Osteoblast (primary cell): ENCODE data around the gene MYBPC3. TPM values are rescaled to one million over a fixed set of nuclear protein-coding genes. Genes with fewer than 3 reads are reported as not detected.
A peak's percentile ranks its signal among the peaks of the same experiment; 100 is the strongest.

ENCODE experiments used
- DNase-seq: peaks from one replicate; pipeline ENCODE4 v3.0.0; 2011; ENCODE audit warnings: low spot score, mixed read lengths; ENCODE audit not compliant: insufficient read length; ENCODE audit errors: missing footprints
- H2AFZ ChIP-seq: 2 replicates; pipeline ENCODE4 v1.6.0; 2011; ENCODE audit warnings: mild to moderate bottlenecking, low read length
- H3K27ac ChIP-seq: 2 replicates; pipeline ENCODE4 v1.5.1; 2011; ENCODE audit warnings: mild to moderate bottlenecking, low read depth, low read length, moderate library complexity
- H3K27me3 ChIP-seq: 2 replicates; pipeline ENCODE4 v1.6.0; 2012; ENCODE audit warnings: mild to moderate bottlenecking, control low read depth, inconsistent platforms, low read length, moderate library complexity; ENCODE audit not compliant: insufficient read depth
- H3K36me3 ChIP-seq: 2 replicates; pipeline ENCODE4 v1.5.1; 2011; ENCODE audit warnings: mild to moderate bottlenecking, low read length, control low read depth, moderate library complexity; ENCODE audit not compliant: insufficient read depth
- H3K4me1 ChIP-seq: 2 replicates; pipeline ENCODE4 v1.5.1; 2011; ENCODE audit warnings: mild to moderate bottlenecking, low read length, control low read depth, moderate library complexity; ENCODE audit not compliant: insufficient read depth
- H3K4me2 ChIP-seq: 2 replicates; pipeline ENCODE4 v1.6.0; 2011; ENCODE audit warnings: mild to moderate bottlenecking, low read length; ENCODE audit not compliant: insufficient read depth
- H3K4me3 ChIP-seq: fragments of 200-600 bp; sonication (generic); 3 replicates; pipeline ENCODE4 v1.5.1; 2012; ENCODE audit warnings: mild to moderate bottlenecking, low read length, inconsistent platforms; ENCODE audit not compliant: insufficient read depth
- H3K79me2 ChIP-seq: 2 replicates; pipeline ENCODE4 v1.6.0; 2012; ENCODE audit warnings: mild to moderate bottlenecking, low read length, control low read depth, inconsistent platforms; ENCODE audit not compliant: insufficient read depth
- H3K9me3 ChIP-seq: 2 replicates; pipeline ENCODE4 v1.5.1; 2011; ENCODE audit warnings: low read depth, low read length, control low read depth
- H4K20me1 ChIP-seq: 2 replicates; pipeline ENCODE4 v1.6.0; 2012; ENCODE audit warnings: mild to moderate bottlenecking, low read length, control low read depth; ENCODE audit not compliant: insufficient read depth
- total RNA-seq: library from RNA; depleted of rRNA; stranded (reverse); fragments of >200 nt; gene quantifications from 2 replicates; pipeline ENCODE4 v1.2.3, GENCODE V29; 2012
- TF ChIP-seq, protein P1 (sequence below): IDR thresholded peaks from 2 replicates; pipeline ENCODE4 v1.5.1; 2011; ENCODE audit warnings: mild to moderate bottlenecking, low read depth, low read length, moderate library complexity; ENCODE audit errors: extremely low read depth

MYBPC3 gene
- total RNA-seq, 1 donor = not detected

DNA sequence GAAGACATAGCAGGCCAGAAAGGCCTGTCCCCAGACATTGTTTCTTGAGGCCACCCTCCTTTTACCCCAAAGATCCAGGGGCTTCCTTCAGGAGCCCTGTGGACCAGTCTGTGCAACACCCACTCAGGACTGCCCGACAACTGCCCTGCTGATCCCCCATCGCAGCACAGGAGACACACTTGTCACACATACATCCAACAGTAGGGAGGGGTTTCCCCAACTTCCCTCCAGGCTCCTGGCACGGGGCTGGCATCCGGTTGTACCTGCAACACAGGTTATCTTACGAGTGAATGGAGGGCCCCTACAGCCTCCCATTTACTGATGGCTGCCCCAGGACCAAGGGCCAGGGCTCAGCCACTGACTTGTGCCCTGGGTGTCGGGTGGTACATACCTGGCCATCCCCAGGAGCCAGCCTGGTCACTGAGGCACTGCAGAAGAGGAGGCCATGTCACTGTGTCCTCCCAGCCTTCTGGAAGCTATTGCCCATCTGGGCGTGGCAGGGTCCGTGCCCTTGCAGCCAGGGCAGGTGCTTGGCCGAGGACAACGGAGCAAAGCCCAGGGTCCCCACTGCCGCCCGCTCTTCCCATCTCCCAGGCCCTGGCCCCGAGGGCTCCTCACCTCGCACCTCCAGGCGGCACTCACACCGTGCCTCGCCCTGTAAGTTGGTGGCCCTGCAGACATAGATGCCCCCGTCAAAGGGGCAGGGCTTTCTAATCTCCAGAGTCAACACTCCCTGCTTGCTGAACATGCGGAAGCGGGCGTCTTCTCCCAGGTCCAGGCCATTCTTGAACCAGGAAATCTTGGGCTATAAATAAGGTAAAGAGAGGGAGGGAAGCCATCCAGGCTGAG lies 20.8 kb downstream of the MYBPC3 start:
- Histone ChIP-seq H3K4me1 (no peaks in the 10 kb centered on the region), H2AFZ (no peak overlapping the region), H3K4me3 (no peak overlapping the region), H3K9me3 (no peaks in the 10 kb centered on the region), H3K4me2 (no peak overlapping the region), H3K27me3 (no peaks in the 10 kb centered on the region), H4K20me1 (no peaks in the 10 kb centered on the region), H3K79me2 (no peaks in the 10 kb centered on the region), H3K27ac (no peak overlapping the region), H3K36me3 (peaks cover 15% of the 10 kb centered on the region)
- DNase-seq = peak; percentile 66
- TF ChIP-seq, protein P1, sequence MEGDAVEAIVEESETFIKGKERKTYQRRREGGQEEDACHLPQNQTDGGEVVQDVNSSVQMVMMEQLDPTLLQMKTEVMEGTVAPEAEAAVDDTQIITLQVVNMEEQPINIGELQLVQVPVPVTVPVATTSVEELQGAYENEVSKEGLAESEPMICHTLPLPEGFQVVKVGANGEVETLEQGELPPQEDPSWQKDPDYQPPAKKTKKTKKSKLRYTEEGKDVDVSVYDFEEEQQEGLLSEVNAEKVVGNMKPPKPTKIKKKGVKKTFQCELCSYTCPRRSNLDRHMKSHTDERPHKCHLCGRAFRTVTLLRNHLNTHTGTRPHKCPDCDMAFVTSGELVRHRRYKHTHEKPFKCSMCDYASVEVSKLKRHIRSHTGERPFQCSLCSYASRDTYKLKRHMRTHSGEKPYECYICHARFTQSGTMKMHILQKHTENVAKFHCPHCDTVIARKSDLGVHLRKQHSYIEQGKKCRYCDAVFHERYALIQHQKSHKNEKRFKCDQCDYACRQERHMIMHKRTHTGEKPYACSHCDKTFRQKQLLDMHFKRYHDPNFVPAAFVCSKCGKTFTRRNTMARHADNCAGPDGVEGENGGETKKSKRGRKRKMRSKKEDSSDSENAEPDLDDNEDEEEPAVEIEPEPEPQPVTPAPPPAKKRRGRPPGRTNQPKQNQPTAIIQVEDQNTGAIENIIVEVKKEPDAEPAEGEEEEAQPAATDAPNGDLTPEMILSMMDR = no peak

DNA sequence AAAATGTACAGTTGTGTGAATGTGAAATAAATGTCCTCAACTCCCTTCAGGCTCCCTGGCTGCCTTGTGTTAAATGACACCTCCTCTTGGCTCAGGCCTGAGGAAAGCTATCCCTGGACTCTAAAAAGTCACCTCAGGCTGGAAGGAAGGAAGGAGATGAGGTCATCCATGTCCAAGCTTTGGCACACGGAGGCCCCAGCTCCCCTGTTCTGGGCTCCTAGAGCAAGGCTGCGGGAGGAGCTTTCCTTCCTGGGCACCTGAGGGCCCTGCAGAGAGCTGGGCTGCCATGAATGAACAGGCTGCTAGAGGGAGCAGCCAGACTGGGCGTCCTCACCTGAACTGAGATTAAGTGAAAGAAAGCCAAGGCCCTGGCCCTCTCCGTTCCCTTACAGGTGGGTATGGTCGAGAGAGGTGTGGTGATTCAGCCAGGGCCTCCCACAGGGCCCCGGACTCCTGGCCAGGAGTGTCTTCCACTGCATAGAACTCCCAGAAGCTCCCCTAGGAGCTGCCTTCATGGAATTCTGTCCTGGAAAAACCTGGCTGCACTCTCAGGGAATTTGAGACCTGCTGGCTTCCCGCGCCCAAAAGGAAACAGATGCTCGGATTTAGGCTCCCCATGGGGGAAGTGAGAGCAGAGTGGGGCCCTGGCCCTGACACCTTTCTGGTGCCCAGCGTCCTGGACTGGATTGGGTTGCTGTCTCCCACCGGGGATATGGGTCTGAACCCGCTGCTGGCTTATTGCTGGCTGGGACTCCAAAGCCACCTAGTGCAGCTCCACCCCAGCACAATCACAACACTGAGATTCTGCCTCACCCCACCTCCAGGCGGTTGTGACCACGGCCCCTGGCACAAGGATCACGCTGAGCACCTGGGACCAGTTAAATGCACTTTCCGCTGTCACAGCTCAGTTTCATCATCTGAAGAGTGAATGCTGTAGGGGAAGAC lies 22.2 kb downstream of the MYBPC3 start:
- Histone ChIP-seq H4K20me1 (no peaks in the 10 kb centered on the region), H3K4me3 (no peak overlapping the region), H3K27ac (no peak overlapping the region), H3K4me2 (no peak overlapping the region), H3K9me3 (no peaks in the 10 kb centered on the region), H2AFZ (no peak overlapping the region), H3K79me2 (no peaks in the 10 kb centered on the region), H3K36me3 (peaks cover 15% of the 10 kb centered on the region), H3K4me1 (no peaks in the 10 kb centered on the region), H3K27me3 (no peaks in the 10 kb centered on the region)
- peak; percentile 85 for DNase-seq
- TF ChIP-seq, protein P1 = no peak

DNA sequence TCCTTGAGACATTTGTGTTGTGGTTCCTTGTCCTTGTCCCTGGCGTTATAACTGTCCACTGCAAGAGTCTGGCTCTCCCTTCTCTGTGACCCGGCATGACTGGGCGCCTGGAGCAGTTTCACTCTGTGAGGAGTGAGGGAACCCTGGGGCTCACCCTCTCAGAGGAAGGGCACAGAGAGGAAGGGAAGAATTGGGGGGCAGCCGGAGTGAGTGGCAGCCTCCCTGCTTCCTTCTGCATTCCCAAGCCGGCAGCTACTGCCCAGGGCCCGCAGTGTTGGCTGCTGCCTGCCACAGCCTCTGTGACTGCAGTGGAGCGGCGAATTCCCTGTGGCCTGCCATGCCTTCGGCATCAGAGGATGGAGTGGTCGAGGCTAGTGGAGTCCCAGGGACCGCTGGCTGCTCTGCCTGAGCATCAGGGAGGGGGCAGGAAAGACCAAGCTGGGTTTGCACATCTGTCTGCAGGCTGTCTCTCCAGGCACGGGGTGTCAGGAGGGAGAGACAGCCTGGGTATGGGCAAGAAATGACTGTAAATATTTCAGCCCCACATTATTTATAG lies 23.0 kb downstream of the MYBPC3 start:
- Histone ChIP-seq H4K20me1 (no peaks in the 10 kb centered on the region), H2AFZ (no peak overlapping the region), H3K4me3 (no peak overlapping the region), H3K36me3 (peaks cover 15% of the 10 kb centered on the region), H3K4me2 (no peak overlapping the region), H3K9me3 (no peaks in the 10 kb centered on the region), H3K27ac (no peak overlapping the region), H3K79me2 (no peaks in the 10 kb centered on the region), H3K27me3 (no peaks in the 10 kb centered on the region), H3K4me1 (no peaks in the 10 kb centered on the region)
- TF ChIP-seq, protein P1 = no peak
- peak; percentile 77 for DNase-seq
